ENCODE data around the gene SORCS1.

The SORCS1 gene

DNA sequence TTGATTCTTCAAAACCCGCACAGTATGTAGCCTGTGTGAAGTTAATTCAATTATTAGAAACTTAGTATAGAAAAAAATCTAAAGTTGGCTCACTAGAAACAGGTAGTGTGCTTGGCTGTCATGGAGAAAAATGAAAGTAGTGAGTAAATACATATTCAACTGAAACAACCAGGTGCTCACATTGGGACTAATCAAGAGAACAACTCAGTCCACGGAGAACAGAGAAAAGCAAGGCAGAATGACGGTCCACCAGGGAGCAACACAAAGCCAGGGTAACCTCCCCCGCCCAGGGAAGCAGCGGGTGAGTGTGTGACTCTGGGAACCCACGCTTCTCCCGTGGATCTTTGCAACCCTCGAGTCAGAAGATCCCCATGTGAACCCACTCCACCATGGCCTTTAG, 300.5 kb downstream of the SORCS1 start:
- H3K4me1 Mint-ChIP-seq = no peaks in the 10 kb centered on the region
- no peaks in the 10 kb centered on the region for H3K36me3 Mint-ChIP-seq (ENCODE audit: low read depth)
- DNase-seq = no peak
- H3K9me3 Mint-ChIP-seq = peaks cover 27% of the 10 kb centered on the region
- TF ChIP-seq, protein P1, sequence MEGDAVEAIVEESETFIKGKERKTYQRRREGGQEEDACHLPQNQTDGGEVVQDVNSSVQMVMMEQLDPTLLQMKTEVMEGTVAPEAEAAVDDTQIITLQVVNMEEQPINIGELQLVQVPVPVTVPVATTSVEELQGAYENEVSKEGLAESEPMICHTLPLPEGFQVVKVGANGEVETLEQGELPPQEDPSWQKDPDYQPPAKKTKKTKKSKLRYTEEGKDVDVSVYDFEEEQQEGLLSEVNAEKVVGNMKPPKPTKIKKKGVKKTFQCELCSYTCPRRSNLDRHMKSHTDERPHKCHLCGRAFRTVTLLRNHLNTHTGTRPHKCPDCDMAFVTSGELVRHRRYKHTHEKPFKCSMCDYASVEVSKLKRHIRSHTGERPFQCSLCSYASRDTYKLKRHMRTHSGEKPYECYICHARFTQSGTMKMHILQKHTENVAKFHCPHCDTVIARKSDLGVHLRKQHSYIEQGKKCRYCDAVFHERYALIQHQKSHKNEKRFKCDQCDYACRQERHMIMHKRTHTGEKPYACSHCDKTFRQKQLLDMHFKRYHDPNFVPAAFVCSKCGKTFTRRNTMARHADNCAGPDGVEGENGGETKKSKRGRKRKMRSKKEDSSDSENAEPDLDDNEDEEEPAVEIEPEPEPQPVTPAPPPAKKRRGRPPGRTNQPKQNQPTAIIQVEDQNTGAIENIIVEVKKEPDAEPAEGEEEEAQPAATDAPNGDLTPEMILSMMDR (IDR thresholded peaks at IDR 0.05) = no peak
- H3K27me3 Mint-ChIP-seq (ENCODE audit: low read depth, poor library complexity) = no peaks in the 10 kb centered on the region
- H3K27ac Mint-ChIP-seq = no peak overlapping the region
- H3K4me3 Mint-ChIP-seq = no peak overlapping the region

GRCh38 chr10:106863549-106863948, 301.0 kb downstream of the SORCS1 start:
- H3K36me3 Mint-ChIP-seq (ENCODE audit: low read depth) = no peaks in the 10 kb centered on the region
- no peaks in the 10 kb centered on the region for H3K27me3 Mint-ChIP-seq (ENCODE audit: low read depth, poor library complexity)
- no peak overlapping the region for H3K4me3 Mint-ChIP-seq
- peaks cover 22% of the 10 kb centered on the region for H3K9me3 Mint-ChIP-seq
- TF ChIP-seq, protein P1 (IDR thresholded peaks at IDR 0.05) = no peak
- no peak overlapping the region for H3K27ac Mint-ChIP-seq
- DNase-seq = no peak
- no peaks in the 10 kb centered on the region for H3K4me1 Mint-ChIP-seq

- Mint-ChIP-seq H3K4me1 (no peaks in the 10 kb centered on the region), H3K4me3 (no peak overlapping the region), H3K27me3 (ENCODE audit: low read depth, poor library complexity) (no peaks in the 10 kb centered on the region), H3K27ac (no peak overlapping the region), H3K36me3 (ENCODE audit: low read depth) (peaks cover 5% of the 10 kb centered on the region), H3K9me3 (peaks cover 8% of the 10 kb centered on the region)
- TF ChIP-seq, protein P1 (IDR thresholded peaks at IDR 0.05) = no peak
- DNase-seq = no peak
These were observed 304.4 kb downstream of the SORCS1 start for GRCh38 chr10:106859892-106860652.

GRCh38 chr10:106857728-106858127, 306.8 kb downstream of the SORCS1 start:
- H3K36me3 Mint-ChIP-seq (ENCODE audit: low read depth) = peaks cover 24% of the 10 kb centered on the region

GRCh38 chr10:106857213-106857612, 307.3 kb downstream of the SORCS1 start:
- no peak for DNase-seq
- peaks cover 35% of the 10 kb centered on the region for H3K9me3 Mint-ChIP-seq
- no peak overlapping the region for H3K4me3 Mint-ChIP-seq
- H3K4me1 Mint-ChIP-seq = no peaks in the 10 kb centered on the region
- H3K27ac Mint-ChIP-seq = no peak overlapping the region
- TF ChIP-seq, protein P1 (IDR thresholded peaks at IDR 0.05) = no peak
- H3K27me3 Mint-ChIP-seq (ENCODE audit: low read depth, poor library complexity) = no peaks in the 10 kb centered on the region
- H3K36me3 Mint-ChIP-seq (ENCODE audit: low read depth) = peaks cover 27% of the 10 kb centered on the region

More at GRCh38 chr10:106857728-106858127, 306.8 kb downstream of the SORCS1 start:
- Mint-ChIP-seq H3K4me1 (no peaks in the 10 kb centered on the region), H3K27me3 (ENCODE audit: low read depth, poor library complexity) (no peaks in the 10 kb centered on the region), H3K4me3 (no peak overlapping the region), H3K27ac (no peak overlapping the region), H3K9me3 (peaks cover 32% of the 10 kb centered on the region)
- TF ChIP-seq, protein P1 (IDR thresholded peaks at IDR 0.05) = no peak
- no peak for DNase-seq
